Activated CD4-positive, alpha-beta memory T cell treated with anti-CD3 and anti-CD28 coated beads for 36 hours (primary cell): ENCODE data around the gene GFRA1. TPM values are rescaled to one million over a fixed set of nuclear protein-coding genes. Genes with fewer than 3 reads are reported as not detected.

Experiments
- CTCF ChIA-PET: fragments of 350-600 bp; sonication (Branson Sonifier 250); formaldehyde crosslinking; loops from one replicate; lab custom pipeline; 2021; ENCODE audit warnings: antibody characterized with exemption, inconsistent platforms; lab: Charles Lee
- POLR2A ChIA-PET: fragments of 350-600 bp; sonication (Branson Sonifier 250); formaldehyde crosslinking; loops from one replicate; lab custom pipeline; 2021; ENCODE audit warnings: antibody characterized with exemption; lab: Charles Lee
- DNase-seq: peaks from one replicate; pipeline ENCODE4 v3.0.0-alpha.2; 2020
- H3K27ac Mint-ChIP-seq: one replicate; pipeline ENCODE4 v1.8.0; 2021; ENCODE audit warnings: mixed read lengths
- H3K27me3 Mint-ChIP-seq: one replicate; pipeline ENCODE4 v1.8.0; 2021; ENCODE audit warnings: mixed read lengths
- H3K36me3 Mint-ChIP-seq: one replicate; pipeline ENCODE4 v1.8.0; 2021; ENCODE audit warnings: mixed read lengths
- H3K4me1 Mint-ChIP-seq: one replicate; pipeline ENCODE4 v1.8.0; 2021; ENCODE audit warnings: low read depth, mixed read lengths
- H3K4me3 Mint-ChIP-seq: one replicate; pipeline ENCODE4 v1.8.0; 2021; ENCODE audit warnings: mild to moderate bottlenecking, mixed read lengths
- H3K9me3 Mint-ChIP-seq: one replicate; pipeline ENCODE4 v1.8.0; 2021; ENCODE audit warnings: mixed read lengths
- intact Hi-C: fragments of 100-400 bp; cut with micrococcal nuclease; formaldehyde crosslinking; loops from one replicate; pipeline ENCODE4 v1.15.1; 2023
- total RNA-seq, 2 experiments: library from RNA; stranded (reverse); gene quantifications; one replicate each; pipeline ENCODE4 v1.2.3, GENCODE V29; 2021

GFRA1 gene
- total RNA-seq, 2 experiments from 2014 or later: not detected

DNA sequence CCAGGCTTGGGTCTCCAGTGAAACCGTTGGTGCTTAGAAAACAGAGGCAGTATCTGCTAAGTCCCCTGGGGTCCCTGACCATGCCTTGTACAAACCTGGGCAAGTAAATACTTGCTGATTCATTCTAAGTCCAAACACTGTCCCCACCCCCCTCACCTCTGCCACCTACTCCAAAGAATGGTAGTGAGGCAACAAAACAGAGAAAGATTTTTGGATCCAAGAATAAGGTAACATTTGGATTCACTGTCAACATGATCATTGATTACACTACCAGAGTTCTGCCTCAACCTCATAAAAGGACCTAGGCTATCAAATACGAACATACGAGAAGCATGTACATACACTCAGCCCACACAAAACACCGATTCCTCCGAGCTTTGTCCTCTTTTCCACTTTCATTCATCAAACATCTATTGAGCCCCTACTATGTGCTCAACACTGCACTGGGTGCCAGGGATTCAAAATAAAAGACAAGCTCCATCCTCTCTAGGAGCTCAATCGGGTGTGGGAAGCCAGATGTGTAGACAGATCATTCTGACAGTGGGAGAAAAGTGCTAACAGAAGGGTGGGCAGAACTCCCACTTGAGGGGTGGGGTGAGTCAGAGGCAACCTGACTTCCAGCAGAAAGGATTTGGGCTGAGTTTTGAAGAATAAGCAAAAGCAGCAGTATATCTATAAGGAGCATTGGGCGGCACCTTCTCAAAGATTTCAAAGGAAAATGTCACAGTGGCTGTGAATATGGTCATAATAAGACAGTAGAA, 71.2 kb downstream of the GFRA1 start:
- no peaks in the 10 kb centered on the region for H3K4me1 Mint-ChIP-seq

DNA sequence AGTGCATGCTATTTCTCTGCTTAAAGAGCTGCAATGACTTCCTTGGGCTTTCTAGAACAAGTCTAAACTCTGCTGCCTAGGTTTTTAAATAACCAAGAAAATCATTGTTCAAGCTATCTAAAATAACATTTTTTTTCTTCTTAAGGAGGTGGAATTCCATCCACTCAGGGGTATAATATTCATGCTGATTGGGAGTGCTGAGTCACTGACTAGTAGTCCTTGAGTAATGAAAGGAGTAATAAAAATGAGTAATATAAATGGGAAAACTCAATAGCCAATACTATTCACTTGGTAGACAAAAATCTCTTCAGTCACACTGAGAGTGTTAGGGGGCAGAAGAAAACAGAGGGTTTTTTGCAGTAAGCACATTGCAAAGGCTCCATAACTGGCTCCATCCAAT, 72.0 kb downstream of the GFRA1 start:
- peaks cover 2% of the 10 kb centered on the region for H3K27me3 Mint-ChIP-seq
- ChIA-PET CTCF (no interaction called here), POLR2A (no interaction called here)
- H3K9me3 Mint-ChIP-seq: no peaks in the 10 kb centered on the region
- intact Hi-C loops: no loop called here
- DNase-seq: no peak
- H3K4me3 Mint-ChIP-seq: no peak overlapping the region
- H3K27ac Mint-ChIP-seq: no peak overlapping the region
- H3K4me1 Mint-ChIP-seq: no peaks in the 10 kb centered on the region
- no peaks in the 10 kb centered on the region for H3K36me3 Mint-ChIP-seq

More for the DNA sequence above, 71.2 kb downstream of the GFRA1 start:
- POLR2A ChIA-PET: no interaction called here
- no peaks in the 10 kb centered on the region for H3K9me3 Mint-ChIP-seq
- H3K36me3 Mint-ChIP-seq: no peaks in the 10 kb centered on the region
- H3K27ac Mint-ChIP-seq: no peak overlapping the region
- CTCF ChIA-PET: no interaction called here
- intact Hi-C loops: no loop called here
- H3K4me3 Mint-ChIP-seq: no peak overlapping the region
- H3K27me3 Mint-ChIP-seq: peaks cover 2% of the 10 kb centered on the region
- DNase-seq: no peak

DNA sequence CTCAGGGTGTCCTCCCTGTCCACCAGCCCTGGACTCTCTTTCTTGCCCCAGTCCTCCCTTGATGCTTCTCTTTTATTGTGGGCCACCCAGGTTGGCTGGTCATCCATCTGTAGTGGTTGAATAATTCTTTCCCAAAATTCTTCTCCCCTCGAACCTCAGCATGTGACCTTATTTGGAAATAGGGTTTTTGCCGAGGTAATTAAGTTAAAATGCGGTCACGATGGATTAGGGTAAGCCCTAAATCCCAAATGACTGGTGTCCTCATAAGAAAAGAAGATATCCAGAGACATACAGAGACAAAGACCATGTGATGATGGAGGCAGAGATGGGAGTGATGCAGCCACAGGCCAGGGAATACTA, 74.3 kb downstream of the GFRA1 start:
- Mint-ChIP-seq H3K9me3 (peaks cover 11% of the 10 kb centered on the region), H3K4me1 (no peaks in the 10 kb centered on the region), H3K27me3 (peaks cover 2% of the 10 kb centered on the region), H3K27ac (no peak overlapping the region), H3K4me3 (no peak overlapping the region), H3K36me3 (no peaks in the 10 kb centered on the region)
- intact Hi-C loops: no loop called here
- no peak for DNase-seq
- POLR2A ChIA-PET: no interaction called here
- CTCF ChIA-PET: no interaction called here

DNA sequence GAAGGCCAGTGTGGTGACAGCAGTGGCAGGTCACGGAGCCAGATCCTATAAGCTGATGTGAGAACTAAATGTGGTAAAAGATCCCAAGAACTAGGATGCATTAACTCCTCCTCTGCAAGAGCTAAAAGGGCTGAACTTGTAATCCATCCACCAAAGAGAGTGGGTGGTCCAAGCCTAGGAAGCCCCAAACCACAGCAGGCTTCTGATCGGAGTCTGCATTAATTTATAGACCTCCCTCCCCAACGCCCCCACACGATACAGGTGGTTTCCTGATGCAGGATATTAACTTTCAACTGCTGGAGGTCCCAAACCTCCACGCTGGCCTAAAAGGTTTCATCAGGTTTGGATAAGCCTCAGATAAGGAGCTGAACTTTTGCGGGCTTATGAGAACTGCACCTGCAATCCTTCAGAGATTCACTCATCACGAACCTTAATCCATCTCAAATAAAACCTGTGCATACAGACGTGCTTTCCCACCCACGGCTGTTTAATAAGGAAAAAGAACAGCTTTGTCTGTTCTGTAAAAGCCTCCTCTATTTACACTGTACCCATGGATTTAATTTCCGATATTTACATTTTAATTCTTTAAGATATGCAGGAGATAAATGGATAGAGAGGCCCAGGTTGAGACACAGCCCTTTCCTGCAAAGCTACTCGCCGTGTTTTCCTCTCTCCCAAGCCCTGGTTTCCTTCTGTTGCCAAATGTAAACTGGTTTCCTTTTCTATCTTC, 74.9 kb downstream of the GFRA1 start:
- ChIA-PET POLR2A (no interaction called here), CTCF (no interaction called here)
- DNase-seq: no peak
- peaks cover 11% of the 10 kb centered on the region for H3K9me3 Mint-ChIP-seq
- H3K4me3 Mint-ChIP-seq: no peak overlapping the region
- H3K4me1 Mint-ChIP-seq: no peaks in the 10 kb centered on the region
- intact Hi-C loops: no loop called here
- peaks cover 2% of the 10 kb centered on the region for H3K27me3 Mint-ChIP-seq
- H3K27ac Mint-ChIP-seq: no peak overlapping the region
- no peaks in the 10 kb centered on the region for H3K36me3 Mint-ChIP-seq

DNA sequence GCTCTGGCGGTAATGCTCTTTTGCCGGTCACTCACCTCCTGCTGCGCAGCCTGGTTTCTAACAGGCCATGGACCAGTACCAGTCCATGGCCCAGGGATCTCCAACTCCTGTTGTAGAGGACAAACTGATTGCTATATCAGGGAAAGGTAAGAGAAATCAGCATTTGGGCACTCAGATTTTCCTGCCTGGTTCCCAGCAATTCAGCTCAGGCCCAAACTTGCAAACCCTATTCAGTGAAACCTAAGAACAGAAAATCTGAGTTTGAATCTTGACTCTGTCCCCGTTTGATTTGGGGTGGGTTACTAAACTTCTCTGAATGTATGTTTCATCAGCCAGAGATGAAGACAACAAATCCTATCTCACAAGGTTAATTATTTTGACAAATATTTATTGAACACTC, 77.4 kb downstream of the GFRA1 start:
- intact Hi-C loops: no loop called here
- Mint-ChIP-seq H3K27ac (no peak overlapping the region), H3K27me3 (no peaks in the 10 kb centered on the region), H3K4me1 (no peaks in the 10 kb centered on the region), H3K36me3 (no peaks in the 10 kb centered on the region), H3K9me3 (peaks cover 11% of the 10 kb centered on the region), H3K4me3 (no peak overlapping the region)
- no peak for DNase-seq
- POLR2A ChIA-PET: no interaction called here
- CTCF ChIA-PET: no interaction called here

DNA sequence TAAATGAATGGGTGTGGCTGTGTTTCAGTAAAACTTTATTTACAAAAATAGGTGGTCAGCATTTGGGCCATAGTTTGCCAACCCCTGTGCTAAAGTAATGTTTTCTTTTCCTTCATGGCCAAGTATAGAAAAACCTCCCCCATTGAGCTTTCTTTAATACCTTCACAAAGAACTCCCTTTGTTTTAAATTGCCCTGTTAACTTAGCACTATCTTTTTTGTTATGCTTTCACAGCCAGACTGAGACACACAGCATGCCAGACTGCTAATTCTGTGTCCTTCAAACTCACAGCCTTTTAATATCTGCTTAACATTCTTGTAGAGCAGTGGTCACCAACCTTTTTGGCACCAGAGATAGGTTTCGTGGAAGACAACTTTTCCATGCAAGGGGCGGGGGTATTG, 78.0 kb downstream of the GFRA1 start:
- ChIA-PET POLR2A (no interaction called here), CTCF (no interaction called here)
- Mint-ChIP-seq H3K36me3 (no peaks in the 10 kb centered on the region), H3K4me1 (no peaks in the 10 kb centered on the region), H3K4me3 (no peak overlapping the region), H3K27me3 (no peaks in the 10 kb centered on the region), H3K9me3 (peaks cover 11% of the 10 kb centered on the region), H3K27ac (no peak overlapping the region)
- intact Hi-C loops: no loop called here
- no peak for DNase-seq

DNA sequence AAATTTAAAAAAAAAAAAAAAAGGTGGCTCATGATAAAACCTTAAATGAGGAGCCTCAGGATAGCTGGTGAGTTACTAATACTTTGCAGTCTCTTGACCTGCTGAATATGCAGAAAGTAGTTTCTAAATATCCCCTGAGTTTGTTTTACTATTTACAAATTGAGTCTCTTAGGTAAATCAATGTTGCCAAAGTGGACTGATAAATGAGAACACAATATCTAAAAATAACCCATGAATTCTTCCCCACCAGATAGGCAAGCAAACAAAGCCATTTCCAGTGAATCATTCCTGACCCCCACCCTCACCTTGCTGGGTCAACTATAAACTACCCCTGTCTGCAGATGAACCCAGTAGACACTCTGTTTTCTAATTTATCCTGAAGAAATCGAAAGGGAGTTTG, 78.9 kb downstream of the GFRA1 start:
- CTCF ChIA-PET: interaction anchor here (0.7 kb wide), 1 partner anchor 240 kb away, joined by 4 read pairs; no protein-coding TSS in a partner anchor
- intact Hi-C loops: no loop called here
- Mint-ChIP-seq H3K4me3 (no peak overlapping the region), H3K36me3 (no peaks in the 10 kb centered on the region), H3K27ac (no peak overlapping the region), H3K9me3 (peaks cover 11% of the 10 kb centered on the region), H3K4me1 (no peaks in the 10 kb centered on the region), H3K27me3 (no peaks in the 10 kb centered on the region)
- POLR2A ChIA-PET: no interaction called here
- no peak for DNase-seq

DNA sequence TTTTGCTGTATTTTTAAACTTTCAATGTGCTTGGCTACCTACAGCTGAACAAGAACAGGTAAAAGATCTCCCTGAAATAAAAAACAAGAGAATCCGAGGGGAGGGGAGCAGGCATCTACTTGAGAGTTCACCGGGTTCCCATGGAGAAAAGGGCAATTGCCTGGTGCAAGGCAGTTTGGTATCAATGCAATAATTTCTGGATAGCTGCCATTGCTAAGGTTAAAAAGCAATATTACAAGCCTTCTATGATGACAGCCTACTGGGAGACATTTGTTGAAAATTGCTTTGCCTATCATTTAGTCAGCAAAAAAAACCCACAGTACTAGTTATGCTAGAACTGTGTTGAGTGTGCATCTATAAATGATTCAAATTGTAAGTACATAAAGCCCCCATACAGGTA, 82.1 kb downstream of the GFRA1 start:
- intact Hi-C loops: no loop called here
- CTCF ChIA-PET: no interaction called here
- H3K27me3 Mint-ChIP-seq: no peaks in the 10 kb centered on the region
- H3K4me1 Mint-ChIP-seq: no peaks in the 10 kb centered on the region
- peaks cover 11% of the 10 kb centered on the region for H3K9me3 Mint-ChIP-seq
- POLR2A ChIA-PET: no interaction called here
- H3K4me3 Mint-ChIP-seq: no peak overlapping the region
- no peak for DNase-seq
- H3K36me3 Mint-ChIP-seq: no peaks in the 10 kb centered on the region
- no peak overlapping the region for H3K27ac Mint-ChIP-seq

DNA sequence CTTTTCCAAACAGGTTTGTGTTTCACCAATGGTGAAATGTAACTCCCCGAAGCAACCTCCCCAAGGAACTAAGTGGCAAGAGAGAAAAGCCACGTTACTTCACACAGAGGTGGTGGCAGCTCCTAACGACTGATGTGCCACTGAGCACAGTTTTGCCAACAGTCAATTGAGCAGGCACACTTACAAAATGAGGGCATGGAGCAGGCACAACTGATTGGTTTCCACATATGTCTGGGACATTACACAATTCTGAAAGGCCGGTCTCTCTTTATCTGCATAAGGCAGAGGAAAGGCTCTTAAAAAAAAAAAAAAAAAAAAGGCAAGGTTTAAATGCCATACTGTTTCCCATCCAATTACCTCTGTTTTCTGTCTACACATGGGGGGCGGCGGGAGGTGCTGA, 86.7 kb downstream of the GFRA1 start:
- Mint-ChIP-seq H3K27me3 (no peaks in the 10 kb centered on the region), H3K9me3 (no peaks in the 10 kb centered on the region), H3K4me1 (no peaks in the 10 kb centered on the region), H3K27ac (no peak overlapping the region), H3K36me3 (no peaks in the 10 kb centered on the region), H3K4me3 (no peak overlapping the region)
- ChIA-PET CTCF (no interaction called here), POLR2A (no interaction called here)
- intact Hi-C loops: no loop called here
- no peak for DNase-seq

DNA sequence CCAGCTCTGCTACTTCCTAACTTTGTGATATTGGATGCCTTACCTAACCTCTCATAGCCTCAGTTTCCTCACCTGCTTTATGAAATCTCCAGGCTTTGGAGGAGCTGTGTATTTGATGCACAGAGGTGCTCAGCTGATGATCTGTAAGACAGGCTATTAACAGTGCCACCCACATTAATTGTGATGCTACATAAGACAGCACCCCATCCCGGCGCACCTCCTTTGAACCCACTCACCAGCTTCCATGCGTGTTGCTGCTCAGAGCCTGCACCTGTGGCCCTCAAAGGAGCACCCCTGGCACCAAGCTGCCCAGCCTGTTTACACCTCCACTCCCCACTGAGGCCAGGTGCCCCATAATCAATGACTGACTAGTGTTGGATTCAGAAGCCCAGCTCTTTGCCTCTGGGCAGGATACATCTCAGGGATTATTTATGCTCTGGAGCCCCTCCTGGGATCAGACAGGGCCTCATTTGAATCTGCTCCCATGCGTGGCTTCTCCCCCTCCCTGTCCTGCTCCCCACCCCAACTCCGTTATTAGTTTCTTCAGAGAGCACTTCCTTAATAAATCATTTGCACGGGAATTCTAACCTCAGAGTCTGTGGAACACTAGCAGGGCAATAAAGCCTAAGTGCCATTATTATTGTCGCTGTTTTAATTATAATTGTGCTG, 87.7 kb downstream of the GFRA1 start:
- no peaks in the 10 kb centered on the region for H3K9me3 Mint-ChIP-seq
- ChIA-PET CTCF (no interaction called here), POLR2A (no interaction called here)
- H3K36me3 Mint-ChIP-seq: no peaks in the 10 kb centered on the region
- H3K27me3 Mint-ChIP-seq: no peaks in the 10 kb centered on the region
- H3K27ac Mint-ChIP-seq: no peak overlapping the region
- no peak overlapping the region for H3K4me3 Mint-ChIP-seq
- intact Hi-C loops: no loop called here
- DNase-seq: no peak
- H3K4me1 Mint-ChIP-seq: no peaks in the 10 kb centered on the region

DNA sequence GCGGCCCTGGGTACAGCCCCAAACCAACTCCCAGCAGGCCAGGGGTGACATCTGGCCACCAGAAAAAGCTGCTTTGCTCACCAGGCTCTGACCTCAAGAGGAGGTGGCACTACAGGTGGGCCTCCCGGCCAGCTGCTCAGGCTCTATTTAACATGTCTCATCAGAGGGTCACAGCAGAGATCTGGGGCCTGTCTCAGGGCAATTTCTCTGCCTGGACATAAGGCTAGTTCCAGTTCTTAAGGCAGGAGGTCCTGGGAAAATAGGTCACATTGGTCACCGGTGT, 88.6 kb downstream of the GFRA1 start:
- DNase-seq: no peak
- intact Hi-C loops: no loop called here
- Mint-ChIP-seq H3K27me3 (no peaks in the 10 kb centered on the region), H3K36me3 (no peaks in the 10 kb centered on the region), H3K4me1 (no peaks in the 10 kb centered on the region), H3K4me3 (no peak overlapping the region), H3K27ac (no peak overlapping the region), H3K9me3 (no peaks in the 10 kb centered on the region)
- ChIA-PET POLR2A (no interaction called here), CTCF (no interaction called here)

DNA sequence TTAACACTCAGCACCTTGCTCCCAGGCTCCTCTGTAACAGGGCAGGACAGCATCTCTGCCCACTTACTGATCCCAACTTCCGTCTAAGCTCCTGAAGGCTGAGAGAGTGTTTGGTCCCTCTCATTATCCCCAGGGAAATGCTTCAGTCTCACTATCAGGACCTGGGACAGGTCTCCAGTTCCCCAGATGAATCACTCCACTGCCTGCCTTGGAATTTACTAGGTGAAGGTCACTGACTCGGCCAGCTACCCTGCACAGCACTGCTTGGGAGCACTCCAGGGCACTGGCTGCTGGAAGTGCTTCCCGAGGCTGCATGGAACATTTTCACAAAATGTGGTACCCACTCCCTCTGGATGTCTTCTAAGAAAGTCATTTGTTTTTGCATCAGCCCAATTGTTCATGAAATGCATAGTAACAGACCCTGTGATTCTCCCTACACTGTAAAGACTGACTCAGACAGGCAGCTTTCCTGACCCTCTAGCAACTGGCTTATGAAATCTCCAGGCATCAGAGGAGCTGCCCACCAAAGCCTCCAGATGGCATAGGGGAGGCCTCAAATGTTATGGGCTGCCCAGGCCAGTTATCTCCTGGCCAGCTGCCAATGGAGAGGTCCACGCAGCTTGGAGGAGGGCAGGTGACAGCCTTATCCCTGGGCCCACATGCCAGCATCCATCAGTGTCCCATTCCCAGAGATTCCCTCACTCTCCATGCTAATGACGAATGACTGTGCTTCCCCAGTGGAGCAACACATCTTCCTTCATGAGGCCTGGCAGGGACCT, 89.1 kb downstream of the GFRA1 start:
- intact Hi-C loops: no loop called here
- no peaks in the 10 kb centered on the region for H3K27me3 Mint-ChIP-seq
- no peaks in the 10 kb centered on the region for H3K4me1 Mint-ChIP-seq
- no peak overlapping the region for H3K27ac Mint-ChIP-seq
- no peak overlapping the region for H3K4me3 Mint-ChIP-seq
- DNase-seq: no peak
- ChIA-PET CTCF (no interaction called here), POLR2A (no interaction called here)
- no peaks in the 10 kb centered on the region for H3K9me3 Mint-ChIP-seq
- H3K36me3 Mint-ChIP-seq: no peaks in the 10 kb centered on the region
